Ascending aorta (tissue), 2 donors: Measurements from ENCODE around the gene ENGASE. TPM values are rescaled to one million over a fixed set of nuclear protein-coding genes. Genes with fewer than 3 reads are reported as not detected.
A peak's percentile ranks its signal among the peaks of the same experiment; 100 is the strongest.

Experiments
- DNase-seq, 2 donors: peaks; one replicate each; pipeline ENCODE4 v3.0.0-alpha.2; 2019; ENCODE audit warnings: low spot score in 2 of 2
- H3K27ac ChIP-seq, 2 donors: fragments of 200-600 bp; sonication (generic); one replicate each; pipeline ENCODE4 v1.5.1; 2016 to 2017; ENCODE audit warnings: mild to moderate bottlenecking in 1 of 2
- H3K27me3 ChIP-seq: fragments of 200-600 bp; sonication (generic); one replicate; pipeline ENCODE4 v1.5.1; 2017
- H3K36me3 ChIP-seq, 2 donors: fragments of 200-600 bp; sonication (generic); one replicate each; pipeline ENCODE4 v1.5.1; 2016
- H3K4me1 ChIP-seq, 2 donors: fragments of 200-600 bp; sonication (generic); one replicate each; pipeline ENCODE4 v1.5.1; 2016 to 2017; ENCODE audit warnings: mild to moderate bottlenecking in 1 of 2
- H3K4me3 ChIP-seq, 2 donors: fragments of 200-600 bp; sonication (generic); one replicate each; pipeline ENCODE4 v1.5.1; 2016 to 2017; ENCODE audit warnings: mild to moderate bottlenecking in 1 of 2
- H3K9me3 ChIP-seq, 2 donors: fragments of 200-600 bp; sonication (generic); one replicate each; pipeline ENCODE4 v1.5.1; 2016
- CTCF ChIP-seq, 3 experiments: fragments of 200-600 bp in 2 of 3; fragments of 450-650 bp in 1 of 3; sonication (generic) in 2 of 3; IDR thresholded peaks; one replicate each; pipeline ENCODE4 v1.5.1; 2016 to 2019; ENCODE audit warnings: antibody characterized with exemption in 3 of 3, mild to moderate bottlenecking in 1 of 3, moderate library complexity in 1 of 3
- intact Hi-C: fragments of 100-400 bp; cut with DNase I; formaldehyde crosslinking; loops from one replicate; pipeline ENCODE4 v1.15.1; 2023
- total RNA-seq: library from RNA; depleted of rRNA; stranded (reverse); fragments of >200 nt; gene quantifications from one replicate; pipeline ENCODE4 v1.1.0, GENCODE V29; 2016

Gene ENGASE
- total RNA-seq, 1 donor from 2014 or later, result 13.2 TPM

GRCh38 chr17:79051306-79051705 lies 23.3 kb upstream of the ENGASE start:
- no peak overlapping the region for H3K4me3 ChIP-seq
- peaks cover 6 to 40% of the 10 kb centered on the region in 2 donors for H3K36me3 ChIP-seq
- peak overlapping the region in 1 of 2 donors; percentile 10 for H3K27ac ChIP-seq
- peaks cover 8 to 40% of the 10 kb centered on the region in 2 donors for H3K4me1 ChIP-seq
- DNase-seq, result no peak
- H3K9me3 ChIP-seq, result peaks cover 0 to 8% of the 10 kb centered on the region in 2 donors
- no peaks in the 10 kb centered on the region for H3K27me3 ChIP-seq
- no peak for TF ChIP-seq CTCF (IDR thresholded peaks at IDR 0.05)
- intact Hi-C loops, result no loop called here

GRCh38 chr17:79052131-79052530 lies 22.5 kb upstream of the ENGASE start:
- peaks cover 0 to 8% of the 10 kb centered on the region in 2 donors for H3K9me3 ChIP-seq
- H3K27me3 ChIP-seq, result no peaks in the 10 kb centered on the region
- H3K4me3 ChIP-seq, result no peak overlapping the region
- intact Hi-C loops, result no loop called here
- TF ChIP-seq CTCF (IDR thresholded peaks at IDR 0.05), result no peak
- DNase-seq, result no peak
- peaks cover 6 to 39% of the 10 kb centered on the region in 2 donors for H3K36me3 ChIP-seq
- H3K27ac ChIP-seq, result peak overlapping the region in 1 of 2 donors; percentile 33
- peaks cover 3 to 35% of the 10 kb centered on the region in 2 donors for H3K4me1 ChIP-seq

GRCh38 chr17:79053251-79053925 lies 21.2 kb upstream of the ENGASE start:
- no peak for DNase-seq
- H3K4me3 ChIP-seq, result no peak overlapping the region
- no peak for TF ChIP-seq CTCF (IDR thresholded peaks at IDR 0.05)
- peaks cover 3 to 33% of the 10 kb centered on the region in 2 donors for H3K4me1 ChIP-seq
- peaks cover 0 to 8% of the 10 kb centered on the region in 2 donors for H3K9me3 ChIP-seq
- intact Hi-C loops, result no loop called here
- H3K27me3 ChIP-seq, result no peaks in the 10 kb centered on the region
- H3K36me3 ChIP-seq, result peaks cover 6 to 26% of the 10 kb centered on the region in 2 donors
- H3K27ac ChIP-seq, result peak overlapping the region; percentile 79 to 89

GRCh38 chr17:79054200-79054960 lies 20.2 kb upstream of the ENGASE start:
- intact Hi-C loops, result no loop called here
- H3K4me3 ChIP-seq, result no peak overlapping the region
- H3K27ac ChIP-seq, result peak overlapping the region; percentile 79 to 89
- H3K36me3 ChIP-seq, result peaks cover 0 to 16% of the 10 kb centered on the region in 2 donors
- no peaks in the 10 kb centered on the region for H3K27me3 ChIP-seq
- peaks cover 0 to 8% of the 10 kb centered on the region in 2 donors for H3K9me3 ChIP-seq
- TF ChIP-seq CTCF (IDR thresholded peaks at IDR 0.05), result no peak
- peaks cover 3 to 33% of the 10 kb centered on the region in 2 donors for H3K4me1 ChIP-seq
- no peak for DNase-seq

- Histone ChIP-seq H3K4me3 (no peak overlapping the region), H3K9me3 (peaks cover 0 to 8% of the 10 kb centered on the region in 2 donors), H3K27ac (peak overlapping the region; percentile 79 to 89), H3K27me3 (no peaks in the 10 kb centered on the region), H3K36me3 (peaks cover 0 to 10% of the 10 kb centered on the region in 2 donors), H3K4me1 (peaks cover 3 to 33% of the 10 kb centered on the region in 2 donors)
- no peak for DNase-seq
- intact Hi-C loops, result no loop called here
- TF ChIP-seq CTCF (IDR thresholded peaks at IDR 0.05), result no peak
Measured at GRCh38 chr17:79055197-79055596, 19.4 kb upstream of the ENGASE start.
